Smooth muscle cell of the pulmonary artery (primary cell): ENCODE results near the gene ROBO3. TPM values are rescaled to one million over a fixed set of nuclear protein-coding genes. Genes with fewer than 3 reads are reported as not detected.

Experiments used
- total RNA-seq: library from RNA; depleted of rRNA; stranded (reverse); fragments of >200 nt; gene quantifications from 2 replicates; pipeline ENCODE4 v1.2.3, GENCODE V29; 2014

ROBO3 gene, protein sequence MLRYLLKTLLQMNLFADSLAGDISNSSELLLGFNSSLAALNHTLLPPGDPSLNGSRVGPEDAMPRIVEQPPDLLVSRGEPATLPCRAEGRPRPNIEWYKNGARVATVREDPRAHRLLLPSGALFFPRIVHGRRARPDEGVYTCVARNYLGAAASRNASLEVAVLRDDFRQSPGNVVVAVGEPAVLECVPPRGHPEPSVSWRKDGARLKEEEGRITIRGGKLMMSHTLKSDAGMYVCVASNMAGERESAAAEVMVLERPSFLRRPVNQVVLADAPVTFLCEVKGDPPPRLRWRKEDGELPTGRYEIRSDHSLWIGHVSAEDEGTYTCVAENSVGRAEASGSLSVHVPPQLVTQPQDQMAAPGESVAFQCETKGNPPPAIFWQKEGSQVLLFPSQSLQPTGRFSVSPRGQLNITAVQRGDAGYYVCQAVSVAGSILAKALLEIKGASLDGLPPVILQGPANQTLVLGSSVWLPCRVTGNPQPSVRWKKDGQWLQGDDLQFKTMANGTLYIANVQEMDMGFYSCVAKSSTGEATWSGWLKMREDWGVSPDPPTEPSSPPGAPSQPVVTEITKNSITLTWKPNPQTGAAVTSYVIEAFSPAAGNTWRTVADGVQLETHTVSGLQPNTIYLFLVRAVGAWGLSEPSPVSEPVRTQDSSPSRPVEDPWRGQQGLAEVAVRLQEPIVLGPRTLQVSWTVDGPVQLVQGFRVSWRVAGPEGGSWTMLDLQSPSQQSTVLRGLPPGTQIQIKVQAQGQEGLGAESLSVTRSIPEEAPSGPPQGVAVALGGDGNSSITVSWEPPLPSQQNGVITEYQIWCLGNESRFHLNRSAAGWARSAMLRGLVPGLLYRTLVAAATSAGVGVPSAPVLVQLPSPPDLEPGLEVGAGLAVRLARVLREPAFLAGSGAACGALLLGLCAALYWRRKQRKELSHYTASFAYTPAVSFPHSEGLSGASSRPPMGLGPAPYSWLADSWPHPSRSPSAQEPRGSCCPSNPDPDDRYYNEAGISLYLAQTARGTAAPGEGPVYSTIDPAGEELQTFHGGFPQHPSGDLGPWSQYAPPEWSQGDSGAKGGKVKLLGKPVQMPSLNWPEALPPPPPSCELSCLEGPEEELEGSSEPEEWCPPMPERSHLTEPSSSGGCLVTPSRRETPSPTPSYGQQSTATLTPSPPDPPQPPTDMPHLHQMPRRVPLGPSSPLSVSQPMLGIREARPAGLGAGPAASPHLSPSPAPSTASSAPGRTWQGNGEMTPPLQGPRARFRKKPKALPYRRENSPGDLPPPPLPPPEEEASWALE (N-terminal part only)
- total RNA-seq, result 1.6 and 4.2 TPM in 2 replicates

DNA sequence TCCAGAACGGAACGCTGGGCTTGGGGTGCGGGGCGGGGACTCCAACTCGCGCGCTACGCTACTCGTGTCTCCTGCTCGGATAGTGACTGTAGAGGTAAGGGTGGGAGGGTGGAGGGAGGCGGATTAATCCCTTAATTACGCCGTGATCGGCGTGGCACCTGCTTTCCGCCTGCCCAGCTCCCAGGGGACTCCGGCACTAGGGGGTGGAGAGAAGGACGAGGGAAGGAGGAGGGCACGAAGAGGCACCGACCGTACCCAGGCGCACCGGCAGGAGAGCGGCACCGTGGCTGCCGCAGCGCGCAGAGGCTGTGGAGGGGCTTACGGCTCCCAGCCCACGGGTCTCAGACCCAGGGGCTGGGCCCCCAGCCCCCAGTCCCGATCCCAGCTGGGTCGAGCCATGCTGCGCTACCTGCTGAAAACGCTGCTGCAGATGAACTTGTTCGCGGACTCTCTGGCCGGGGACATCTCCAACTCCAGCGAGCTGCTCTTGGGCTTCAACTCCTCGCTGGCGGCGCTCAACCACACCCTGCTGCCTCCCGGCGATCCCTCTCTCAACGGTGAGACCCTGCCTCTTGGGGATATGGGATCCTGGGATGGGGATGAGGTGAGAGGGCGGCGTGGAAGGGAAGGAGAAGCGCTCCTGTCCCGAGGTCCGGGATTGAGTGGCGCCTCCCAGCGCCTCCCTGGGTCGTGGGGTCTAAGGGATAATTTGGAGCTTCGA lies at the start of gene ROBO3:
TSS of gene ROBO3 (plus strand) at position 252 of the 721 bp plus-strand sequence. CDS start at position 398, 146 bp downstream.

DNA sequence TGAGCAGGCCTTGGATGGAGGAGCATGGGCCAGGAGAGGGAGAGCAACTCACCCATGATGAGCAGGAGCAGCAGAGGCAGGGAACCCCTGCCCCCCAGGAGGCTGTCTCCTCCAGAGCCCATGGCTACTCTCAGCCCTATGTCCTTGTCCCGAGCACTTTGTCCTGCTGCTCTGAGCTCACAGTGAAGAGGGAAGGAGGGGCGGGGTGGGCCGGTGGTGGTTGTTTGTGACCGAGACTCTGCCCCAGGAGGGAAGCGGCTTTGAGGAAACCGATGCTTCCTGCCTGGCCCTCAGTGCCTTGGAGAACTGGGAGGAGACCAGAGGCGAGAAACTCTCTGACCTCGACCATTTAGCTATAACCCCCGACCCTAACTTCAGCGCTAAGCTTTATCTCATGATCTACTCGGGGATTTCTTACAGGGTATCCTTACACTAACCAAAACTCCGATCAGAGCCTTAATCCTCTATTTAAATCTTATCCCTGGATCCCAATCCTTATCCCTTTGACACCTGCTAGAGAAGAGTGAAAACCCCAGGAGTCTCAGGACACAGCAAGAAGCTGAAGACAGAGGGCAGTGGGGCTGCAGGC lies 32.5 kb downstream of the ROBO3 start, which contains the start of gene ROBO4:
TSS of gene ROBO4 (minus strand) at position 192 of the 589 bp plus-strand sequence. CDS start at position 122, 70 bp downstream.

DNA sequence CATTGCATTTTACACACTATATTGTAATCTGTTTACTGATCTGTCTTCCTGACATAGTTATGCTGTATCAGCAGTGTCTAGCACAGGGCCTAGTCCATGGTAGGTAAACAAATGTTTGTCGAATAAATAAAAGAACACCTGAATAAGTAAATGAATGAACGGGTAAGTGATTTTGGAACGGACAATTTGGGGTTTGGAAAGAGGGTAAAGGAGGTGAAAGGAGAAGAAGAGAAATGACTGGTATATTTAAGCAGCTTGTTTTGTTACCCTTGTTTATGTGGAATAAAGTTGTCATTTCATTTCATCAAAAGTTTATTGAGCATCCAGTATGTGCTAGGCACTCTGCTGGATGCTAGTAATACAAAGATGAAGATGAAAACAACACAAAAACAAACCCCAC lies 53.7 kb downstream of the ROBO3 start, which contains the start of gene HEPN1:
TSS of gene HEPN1 (plus strand) at position 301 of the 400 bp plus-strand sequence.

Other genes with a start within 250 kb of the ROBO3 start
- gene TBRG1, start 242.6 kb upstream of the ROBO3 start, total RNA-seq, result 30.6 and 34.8 TPM in 2 replicates
- gene SIAE, start 191.7 kb upstream of the ROBO3 start, total RNA-seq, result 31.6 and 40.1 TPM in 2 replicates
- gene SPA17, start 191.5 kb upstream of the ROBO3 start, total RNA-seq, result 3.9 and 5.7 TPM in 2 replicates
- gene NRGN, start 125.5 kb upstream of the ROBO3 start, total RNA-seq, result 0.17 and 0.20 TPM in 2 replicates
- not detected in 2 replicates for gene VSIG2, start 113.2 kb upstream of the ROBO3 start, total RNA-seq
- gene ESAM, start 103.1 kb upstream of the ROBO3 start, total RNA-seq, result 2.9 and 5.5 TPM in 2 replicates
- gene MSANTD2, start 65.0 kb upstream of the ROBO3 start, total RNA-seq, result 7.8 and 7.9 TPM in 2 replicates
- gene ROBO4, start 32.4 kb downstream of the ROBO3 start, total RNA-seq, result 0.36 and 1.2 TPM in 2 replicates
- gene HEPN1, start 53.8 kb downstream of the ROBO3 start, total RNA-seq, result not detected in 2 replicates
- gene HEPACAM, start 70.6 kb downstream of the ROBO3 start, total RNA-seq, result not detected in 2 replicates
- gene CCDC15, start 88.8 kb downstream of the ROBO3 start, total RNA-seq, result 0.99 and 1.3 TPM in 2 replicates
- gene SLC37A2, start 197.9 kb downstream of the ROBO3 start, total RNA-seq, result 0.13 and 1.7 TPM in 2 replicates
- gene TMEM218, start 246.2 kb downstream of the ROBO3 start, total RNA-seq, result 24.6 and 25.9 TPM in 2 replicates